Activated T-helper 9 cell treated with anti-CD3 and anti-CD28 coated beads, Interleukin-2, amount 50 U/mL, for 16 hours (primary cell): ENCODE data around the gene SART3.
"Not testable (repeated sequence)": the region's sequence is repeated elsewhere in the genome, so short reads cannot be mapped to it uniquely, and the experiment has no call there.

ENCODE experiments used
- DNase-seq: peaks from one replicate; pipeline ENCODE4 v3.0.0-alpha.2; 2020; ENCODE audit warnings: low read depth

Gene SART3

GRCh38 chr12:108561852-108562347, 927 bp upstream of the SART3 start:
- no peak for DNase-seq

GRCh38 chr12:108560321-108560721, 652 bp downstream of the SART3 start:
- DNase-seq = no peak

GRCh38 chr12:108559748-108560147, 1.2 kb downstream of the SART3 start:
- DNase-seq = no peak

- no peak for DNase-seq
Observed at GRCh38 chr12:108559007-108559655, 1.8 kb downstream of the SART3 start.

- DNase-seq = not testable (repeated sequence)
Observed at GRCh38 chr12:108555383-108555782, 5.6 kb downstream of the SART3 start.

- DNase-seq = no peak
Observed at GRCh38 chr12:108553799-108554198, 7.2 kb downstream of the SART3 start.

- DNase-seq = no peak
Observed at GRCh38 chr12:108551535-108551934, 9.4 kb downstream of the SART3 start.

- DNase-seq = no peak
Observed at GRCh38 chr12:108548954-108549521, 11.9 kb downstream of the SART3 start.

- DNase-seq = no peak
Observed at GRCh38 chr12:108547686-108548085, 13.3 kb downstream of the SART3 start.

GRCh38 chr12:108543652-108544051, 17.3 kb downstream of the SART3 start:
- no peak for DNase-seq

GRCh38 chr12:108542320-108542719, 18.7 kb downstream of the SART3 start:
- DNase-seq = no peak

GRCh38 chr12:108538616-108539195, 22.3 kb downstream of the SART3 start:
- no peak for DNase-seq

GRCh38 chr12:108538146-108538545, 22.8 kb downstream of the SART3 start:
- DNase-seq = no peak

GRCh38 chr12:108531929-108532848, 28.8 kb downstream of the SART3 start:
- DNase-seq = no peak

GRCh38 chr12:108530161-108530560, 30.8 kb downstream of the SART3 start:
- no peak for DNase-seq

- DNase-seq = no peak
Observed at GRCh38 chr12:108527166-108527496, 33.8 kb downstream of the SART3 start.

GRCh38 chr12:108526482-108527165, 34.3 kb downstream of the SART3 start:
- no peak for DNase-seq

GRCh38 chr12:108525681-108526080, 35.3 kb downstream of the SART3 start:
- DNase-seq = no peak

GRCh38 chr12:108523365-108523764, 37.6 kb downstream of the SART3 start:
- no peak for DNase-seq

- DNase-seq = no peak
Observed at GRCh38 chr12:108519558-108519957, 41.4 kb downstream of the SART3 start.

GRCh38 chr12:108518716-108519496, 42.1 kb downstream of the SART3 start:
- DNase-seq = no peak
